Measurements from ENCODE around the gene QPCTL.

QPCTL gene

GRCh38 chr19:45646345-45646698 lies 46.1 kb upstream of the QPCTL start:
- DNase-seq (ENCODE audit: low read depth in 2 of 2): no peak
- TF ChIP-seq, protein P1, sequence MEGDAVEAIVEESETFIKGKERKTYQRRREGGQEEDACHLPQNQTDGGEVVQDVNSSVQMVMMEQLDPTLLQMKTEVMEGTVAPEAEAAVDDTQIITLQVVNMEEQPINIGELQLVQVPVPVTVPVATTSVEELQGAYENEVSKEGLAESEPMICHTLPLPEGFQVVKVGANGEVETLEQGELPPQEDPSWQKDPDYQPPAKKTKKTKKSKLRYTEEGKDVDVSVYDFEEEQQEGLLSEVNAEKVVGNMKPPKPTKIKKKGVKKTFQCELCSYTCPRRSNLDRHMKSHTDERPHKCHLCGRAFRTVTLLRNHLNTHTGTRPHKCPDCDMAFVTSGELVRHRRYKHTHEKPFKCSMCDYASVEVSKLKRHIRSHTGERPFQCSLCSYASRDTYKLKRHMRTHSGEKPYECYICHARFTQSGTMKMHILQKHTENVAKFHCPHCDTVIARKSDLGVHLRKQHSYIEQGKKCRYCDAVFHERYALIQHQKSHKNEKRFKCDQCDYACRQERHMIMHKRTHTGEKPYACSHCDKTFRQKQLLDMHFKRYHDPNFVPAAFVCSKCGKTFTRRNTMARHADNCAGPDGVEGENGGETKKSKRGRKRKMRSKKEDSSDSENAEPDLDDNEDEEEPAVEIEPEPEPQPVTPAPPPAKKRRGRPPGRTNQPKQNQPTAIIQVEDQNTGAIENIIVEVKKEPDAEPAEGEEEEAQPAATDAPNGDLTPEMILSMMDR (IDR thresholded peaks at IDR 0.05; ENCODE audit: low read depth, low read length): no peak
- H3K4me3 ChIP-seq (replicated peaks in 1 of 2; ENCODE audit: low read depth in 2 of 2, low read length in 2 of 2): peak overlapping the region; percentile 48 to 57

- TF ChIP-seq, protein P1 (IDR thresholded peaks at IDR 0.05; ENCODE audit: low read depth, low read length): no peak
- DNase-seq (ENCODE audit: low read depth in 2 of 2): no peak
- no peak overlapping the region for H3K4me3 ChIP-seq (replicated peaks in 1 of 2; ENCODE audit: low read depth in 2 of 2, low read length in 2 of 2)
Observed at GRCh38 chr19:45650722-45651121, 41.7 kb upstream of the QPCTL start.

DNA sequence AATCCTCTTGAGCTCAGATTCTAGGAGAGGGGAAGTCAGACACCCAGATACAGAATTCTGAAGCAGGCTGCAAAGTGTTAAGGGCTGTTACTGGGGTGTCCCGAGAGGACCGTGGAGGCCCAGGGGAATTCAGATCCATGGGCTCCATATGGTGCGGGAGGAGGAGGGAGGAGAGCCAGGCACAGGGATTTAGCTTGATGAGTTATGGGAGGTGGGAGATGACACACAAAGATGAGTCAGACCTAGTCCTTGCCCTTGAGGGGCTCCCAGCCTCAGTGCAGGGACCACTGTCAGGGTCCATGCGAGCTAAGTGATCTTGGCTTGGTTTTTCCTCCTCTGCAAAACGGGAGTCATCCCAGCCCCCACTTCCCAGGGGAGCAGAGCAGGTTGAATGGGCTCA lies 38.8 kb upstream of the QPCTL start:
- TF ChIP-seq, protein P1 (IDR thresholded peaks at IDR 0.05; ENCODE audit: low read depth, low read length): no peak
- no peak for DNase-seq (ENCODE audit: low read depth in 2 of 2)
- H3K4me3 ChIP-seq (replicated peaks in 1 of 2; ENCODE audit: low read depth in 2 of 2, low read length in 2 of 2): no peak overlapping the region

DNA sequence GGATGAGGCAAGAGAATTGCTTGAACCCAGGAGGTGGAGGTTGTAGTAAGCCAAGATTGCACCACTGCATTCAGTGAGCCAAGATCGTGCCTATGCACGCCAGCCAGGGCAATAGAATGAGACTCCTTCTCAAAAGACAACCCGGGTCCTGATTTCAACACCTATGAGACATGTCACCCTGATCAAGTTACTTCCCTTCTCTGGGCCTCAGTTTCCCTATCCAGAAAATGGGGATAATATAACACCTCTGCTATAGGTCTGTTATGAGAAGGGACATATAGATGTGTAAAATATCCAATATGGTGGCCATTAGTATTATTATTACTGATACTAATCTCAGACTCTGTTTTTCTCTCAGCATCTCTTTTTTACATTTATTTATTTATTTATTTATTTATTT lies 37.4 kb upstream of the QPCTL start:
- TF ChIP-seq, protein P1 (IDR thresholded peaks at IDR 0.05; ENCODE audit: low read depth, low read length): no peak
- DNase-seq (ENCODE audit: low read depth in 2 of 2): no peak

DNA sequence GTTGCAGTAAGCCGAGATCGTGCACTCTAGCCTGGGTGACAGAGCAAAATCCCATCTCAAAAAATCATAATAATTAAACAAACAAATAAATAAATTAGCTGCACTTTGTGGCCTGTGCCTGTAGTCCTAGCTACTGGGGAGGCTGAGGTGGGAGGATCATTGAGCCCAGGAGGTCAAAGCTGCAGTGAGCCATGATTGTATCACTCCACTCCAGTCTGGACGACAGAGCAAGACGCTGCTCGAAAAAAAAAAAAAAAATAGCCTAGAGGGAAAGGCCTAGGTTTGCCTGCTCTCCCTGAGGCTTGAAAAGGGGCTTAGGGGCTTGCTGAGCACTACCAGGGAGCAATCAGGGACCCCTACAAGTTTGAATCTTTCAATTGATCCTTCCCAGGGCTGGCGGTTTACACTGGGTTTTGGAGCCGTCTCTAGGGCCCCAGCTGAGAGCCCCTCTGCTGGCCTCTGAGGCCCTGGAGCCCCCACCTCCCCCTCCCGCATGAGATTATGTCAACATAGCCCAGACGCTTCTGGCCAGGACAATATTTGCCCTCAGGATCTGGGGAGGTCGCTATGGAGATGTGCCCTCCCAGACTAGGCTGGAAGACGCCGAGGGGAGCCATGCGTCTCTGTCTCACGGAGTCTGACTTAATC lies 34.8 kb upstream of the QPCTL start:
- TF ChIP-seq, protein P1 (IDR thresholded peaks at IDR 0.05; ENCODE audit: low read depth, low read length): no peak
- H3K4me3 ChIP-seq (replicated peaks in 1 of 2; ENCODE audit: low read depth in 2 of 2, low read length in 2 of 2): no peak overlapping the region
- no peak for DNase-seq (ENCODE audit: low read depth in 2 of 2)

More for the DNA sequence above, 37.4 kb upstream of the QPCTL start:
- no peak overlapping the region for H3K4me3 ChIP-seq (replicated peaks in 1 of 2; ENCODE audit: low read depth in 2 of 2, low read length in 2 of 2)

DNA sequence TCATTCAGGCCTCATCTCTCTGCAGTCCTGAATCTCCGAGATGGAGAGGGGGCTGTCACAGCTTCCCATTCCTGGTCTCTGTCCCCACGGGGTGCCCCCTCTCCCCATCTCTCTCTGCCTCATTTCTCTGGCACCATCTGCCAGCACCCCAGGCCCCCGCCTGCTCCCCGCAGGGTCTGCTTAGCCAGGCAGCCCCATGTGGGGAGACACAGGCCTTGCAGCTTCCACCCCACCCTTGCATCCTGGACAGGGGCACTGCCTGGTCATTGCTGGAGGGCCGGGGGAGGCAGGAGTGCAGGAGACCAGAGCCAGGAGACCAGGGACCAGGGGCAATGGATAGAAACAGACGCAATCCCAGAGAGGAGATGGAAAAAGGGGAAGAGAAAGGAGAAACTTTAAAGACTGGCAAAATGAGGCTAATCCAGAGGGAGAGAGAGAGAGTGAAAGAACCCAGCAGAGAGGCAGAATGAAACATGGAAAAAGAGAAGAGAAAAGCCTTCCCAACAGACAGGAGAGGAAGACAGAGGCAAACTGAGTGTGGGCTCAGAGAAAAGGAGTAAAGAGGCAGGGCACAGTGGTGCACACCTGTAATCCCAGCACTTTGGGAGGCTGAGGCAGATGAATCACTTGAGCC lies 33.3 kb upstream of the QPCTL start:
- TF ChIP-seq, protein P1 (IDR thresholded peaks at IDR 0.05; ENCODE audit: low read depth, low read length): no peak
- H3K4me3 ChIP-seq (replicated peaks in 1 of 2; ENCODE audit: low read depth in 2 of 2, low read length in 2 of 2): no peak overlapping the region
- DNase-seq (ENCODE audit: low read depth in 2 of 2): no peak
